GM12878 (cell line): Measurements from ENCODE around the gene KLHL22. TPM values are rescaled to one million over a fixed set of nuclear protein-coding genes. Genes with fewer than 3 reads are reported as not detected.

Experiments
- ATAC-seq: fragments of 200-7000 bp; cut with Tn5 transposase; 3 replicates; pipeline ENCODE4 v1.9.1; 2020; ENCODE audit warnings: mild to moderate bottlenecking, moderate library complexity
- BruUV-seq: library from RNA; stranded (reverse); fragments of 400-500 nt; replicated peaks from 2 replicates; lab custom pipeline; 2021; lab: Mats Ljungman, UMichigan
- CTCF ChIA-PET: fragments of 300-600 bp; sonication (Branson Sonifier 250); formaldehyde crosslinking; extraction: SDS; loops from one replicate; lab custom pipeline; 2021; ENCODE audit warnings: inconsistent platforms; lab: Yijun Ruan, JAX
- POLR2A ChIA-PET: fragments of 350-600 bp; formaldehyde crosslinking; extraction: SDS; loops from one replicate; lab custom pipeline; 2021; ENCODE audit warnings: inconsistent platforms; lab: Charles Lee
- RAD21 ChIA-PET: fragments of 300-600 bp; sonication (Branson Sonifier 250); formaldehyde crosslinking; loops from one replicate; lab custom pipeline; 2023; ENCODE audit warnings: antibody characterized with exemption; ENCODE audit not compliant: unreplicated experiment; lab: Charles Lee
- SMC1A ChIA-PET: fragments of 300-600 bp; sonication (Branson Sonifier 250); formaldehyde crosslinking; loops from one replicate; lab custom pipeline; 2023; ENCODE audit not compliant: unreplicated experiment, uncharacterized antibody; lab: Charles Lee
- DNase-seq: peaks from one replicate; pipeline ENCODE4 v3.0.0-alpha.2; 2011; ENCODE audit warnings: low read depth, low spot score
- FAIRE-seq: peaks from 3 replicates; lab custom pipeline; 2011; peaks lifted over from hg19 to GRCh38; lab: Jason Lieb, UNC
- H2AFZ ChIP-seq: 2 replicates; pipeline ENCODE4 v1.6.0; 2011; ENCODE audit warnings: low read depth, low read length, control low read depth; ENCODE audit not compliant: control insufficient read depth
- H3K27ac ChIP-seq: 2 replicates; pipeline ENCODE4 v1.5.1; 2011; ENCODE audit warnings: control low read depth; ENCODE audit not compliant: control insufficient read depth, insufficient read depth
- H3K27me3 ChIP-seq, 2 experiments: replicated peaks in 1 of 2; 2 replicates each; pipeline versions ENCODE4 v1.6.0 to v1.6.1; 2011; ENCODE audit warnings: low read length in 1 of 2; ENCODE audit not compliant: control insufficient read depth in 2 of 2, insufficient read depth in 2 of 2
- H3K36me3 ChIP-seq, 2 experiments: 2 replicates each; pipeline ENCODE4 v1.5.1; 2011; ENCODE audit warnings: low read length in 1 of 2; ENCODE audit not compliant: control insufficient read depth in 2 of 2, insufficient read depth in 2 of 2
- H3K4me1 ChIP-seq: 2 replicates; pipeline ENCODE4 v1.6.1; 2011; ENCODE audit warnings: mild to moderate bottlenecking, low read length, moderate library complexity, mixed read lengths; ENCODE audit not compliant: control insufficient read depth, insufficient read depth
- H3K4me2 ChIP-seq: 2 replicates; pipeline ENCODE4 v1.6.0; 2011; ENCODE audit warnings: control low read depth; ENCODE audit not compliant: control insufficient read depth, insufficient read depth
- H3K4me3 ChIP-seq: fragments of 200-600 bp; sonication (generic); 2 replicates; pipeline ENCODE4 v1.5.1; 2016
- H3K79me2 ChIP-seq: 2 replicates; pipeline ENCODE4 v1.6.0; 2011; ENCODE audit warnings: low read length; ENCODE audit not compliant: control insufficient read depth, insufficient read depth
- H3K9ac ChIP-seq: 2 replicates; pipeline ENCODE4 v1.8.0; 2011; ENCODE audit warnings: low read length, control low read depth, mixed read lengths; ENCODE audit not compliant: control insufficient read depth, insufficient read depth
- H3K9me3 ChIP-seq: replicated peaks from 3 replicates; pipeline ENCODE4 v1.5.1; 2011; ENCODE audit warnings: mild to moderate bottlenecking, low read length; ENCODE audit not compliant: control insufficient read depth, insufficient read depth
- H4K20me1 ChIP-seq: 2 replicates; pipeline ENCODE4 v1.6.0; 2011; ENCODE audit not compliant: control insufficient read depth, insufficient read depth
- CBFB ChIP-seq: IDR thresholded peaks from 2 replicates; pipeline ENCODE4 v1.6.1; 2016; ENCODE audit warnings: antibody characterized with exemption, low read depth
- HCFC1 ChIP-seq: fragments of 150-350 bp; IDR thresholded peaks from 2 replicates; pipeline ENCODE4 v1.6.1; 2014; ENCODE audit warnings: low read length
- KLF5 ChIP-seq: fragments of 450-650 bp; IDR thresholded peaks from 2 replicates; pipeline ENCODE4 v1.6.1; 2014; ENCODE audit warnings: mild to moderate bottlenecking; ENCODE audit not compliant: partially characterized antibody
- PAX5 ChIP-seq: IDR thresholded peaks from 2 replicates; pipeline ENCODE4 v1.6.1; 2011; ENCODE audit warnings: low read depth, low read length, borderline replicate concordance
- TCF12 ChIP-seq: IDR thresholded peaks from 2 replicates; pipeline ENCODE4 v1.6.1; 2011; ENCODE audit warnings: low read depth, mild to moderate bottlenecking, low read length
- USF1 ChIP-seq: IDR thresholded peaks from 2 replicates; pipeline ENCODE4 v1.6.1; 2011; ENCODE audit warnings: borderline replicate concordance, low read depth, mild to moderate bottlenecking, moderate library complexity, mixed read lengths, low read length; ENCODE audit not compliant: insufficient read depth; ENCODE audit errors: extremely low read length
- WGBS: methylation state at CpG from one replicate; pipeline ENCODE4 v1.1.6; 2016; ENCODE audit warnings: low lambda C conversion rate; ENCODE audit not compliant: insufficient replicate concordance, insufficient coverage; ENCODE audit errors: missing lambda C conversion rate; 5-methylcytosine and 5-hydroxymethylcytosine counted together
- in situ Hi-C: fragments of 300-500 bp; cut with MboI; formaldehyde crosslinking; loops from 9 replicates; pipeline ENCODE4 v1.14.3; 2018; ENCODE audit warnings: mixed read lengths
- intact Hi-C: fragments of 100-400 bp; cut with micrococcal nuclease; formaldehyde crosslinking; loops from one replicate; pipeline ENCODE4 v1.14.2; 2022; ENCODE audit not compliant: unreplicated experiment
- polyA plus RNA-seq, 11 experiments: library from polyadenylated mRNA; depleted of rRNA in 4 of 11; unstranded in 6 of 11; stranded (reverse) in 5 of 11; fragments of >200 nt; fragmentation: Nextera tagmentation in 4 of 11; fragmentation: Illumina TruSeq in 1 of 11; extraction: Ambion mirVana in 4 of 11; extraction: Trizol in 1 of 11; gene quantifications; 1 replicate in 1 of 11; 2 replicates in 10 of 11; pipeline versions ENCODE4 v1.2.1 to v1.2.3, GENCODE V29; 2011 to 2016; ENCODE audit warnings: inconsistent platforms in 2 of 11, missing spikeins in 2 of 11, low read depth in 1 of 11
- total RNA-seq, 4 experiments: library from RNA; depleted of rRNA in 3 of 4; stranded (reverse); fragments of >200 nt in 3 of 4; fragmentation: Illumina TruSeq in 1 of 4; extraction: Trizol in 1 of 4; gene quantifications; 2 replicates each; pipeline versions ENCODE4 v1.2.1 to v1.2.3, GENCODE V29; 2013 to 2021

KLHL22 gene
- total and polyA plus RNA-seq, 10 of the 15 experiments (the other 5 are each of a cell fraction or from before 2014, with no cell fraction given), result 0.06 to 22.1 (median 14.2) TPM

DNA sequence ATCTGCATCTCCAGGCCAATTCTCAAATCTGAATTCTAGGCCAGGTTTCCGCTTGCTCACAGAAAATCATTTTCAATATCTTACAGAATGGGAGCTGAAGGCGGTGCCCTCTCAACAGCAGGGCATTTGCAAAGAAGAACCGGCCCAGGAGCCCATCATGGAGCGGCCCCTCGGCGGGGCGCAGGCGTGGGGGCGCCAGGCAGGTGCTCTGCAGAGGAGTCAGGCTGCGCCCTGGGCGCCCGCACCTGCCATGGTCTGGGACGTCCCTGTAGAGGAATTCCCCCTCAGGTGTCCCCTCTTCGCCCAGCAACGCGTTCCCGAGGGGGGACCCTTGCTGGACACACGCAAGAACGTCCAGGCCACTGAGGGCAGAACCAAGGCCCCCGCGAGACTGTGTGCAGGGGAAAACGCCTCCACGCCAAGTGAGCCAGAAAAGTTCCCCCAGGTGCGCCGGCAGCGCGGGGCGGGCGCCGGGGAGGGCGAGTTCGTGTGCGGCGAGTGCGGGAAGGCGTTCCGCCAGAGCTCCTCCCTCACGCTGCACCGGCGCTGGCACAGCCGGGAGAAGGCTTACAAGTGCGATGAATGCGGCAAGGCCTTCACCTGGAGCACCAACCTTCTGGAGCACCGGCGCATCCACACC lies 90.2 kb downstream of the KLHL22 start:
- no peak for TF ChIP-seq HCFC1
- H3K4me2 ChIP-seq, result no peak overlapping the region
- no peaks in the 10 kb centered on the region; a peak in 1 of 4 replicates for H3K27me3 ChIP-seq
- POLR2A ChIA-PET, result no interaction called here
- no peaks in the 10 kb centered on the region for H4K20me1 ChIP-seq
- SMC1A ChIA-PET, result no interaction called here
- no peak overlapping the region for H3K4me3 ChIP-seq
- CTCF ChIA-PET, result no interaction called here
- H3K36me3 ChIP-seq, result peaks cover 0 to 6% of the 10 kb centered on the region in 2 experiments; a peak in 3 of 4 replicates
- H3K9me3 ChIP-seq, result no peaks in the 10 kb centered on the region
- no TSS peak for BruUV-seq
- no peak overlapping the region for H2AFZ ChIP-seq
- no peaks in the 10 kb centered on the region for H3K4me1 ChIP-seq
- no peaks in the 10 kb centered on the region for H3K79me2 ChIP-seq
- 97% methylated on average over 37 of the region's 45 CpGs for WGBS
- H3K27ac ChIP-seq, result no peak overlapping the region
- intact Hi-C loops (no loop called here), in situ Hi-C loops (no loop called here)
- RAD21 ChIA-PET, result no interaction called here
- H3K9ac ChIP-seq, result no peak overlapping the region
- no peak for ATAC-seq
- no peak for FAIRE-seq
- no peak for DNase-seq

DNA sequence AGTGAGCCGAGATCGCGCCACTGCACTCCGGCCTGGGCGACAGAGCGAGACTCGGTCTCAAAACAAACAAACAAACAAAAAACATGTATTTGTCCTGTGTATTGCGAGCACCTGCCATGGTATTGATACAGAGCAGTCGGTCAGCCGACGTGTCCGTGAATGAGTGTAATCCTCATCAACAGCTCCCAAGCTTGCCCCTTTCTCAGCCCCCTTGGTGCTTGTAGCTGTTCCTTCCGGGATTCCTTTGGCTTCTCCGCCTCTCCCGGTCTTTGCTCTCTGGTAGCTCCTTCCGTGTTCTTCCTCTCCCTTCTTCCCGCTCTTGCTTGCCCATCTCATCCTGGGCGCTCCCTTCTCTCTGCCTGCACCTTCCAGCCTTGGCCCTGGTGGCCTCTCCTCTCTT lies 90.7 kb downstream of the KLHL22 start:
- Histone ChIP-seq H3K4me2 (no peak overlapping the region), H3K4me1 (no peaks in the 10 kb centered on the region), H3K9me3 (no peaks in the 10 kb centered on the region), H3K27me3 (no peaks in the 10 kb centered on the region; a peak in 1 of 4 replicates), H4K20me1 (no peaks in the 10 kb centered on the region), H3K27ac (no peak overlapping the region), H3K79me2 (no peaks in the 10 kb centered on the region), H2AFZ (no peak overlapping the region), H3K4me3 (no peak overlapping the region), H3K9ac (no peak overlapping the region), H3K36me3 (peaks cover 0 to 6% of the 10 kb centered on the region in 2 experiments; a peak in 3 of 4 replicates)
- FAIRE-seq, result no peak
- intact Hi-C loops, result no loop called here
- in situ Hi-C loops, result no loop called here
- ChIA-PET CTCF (interaction anchor here (0.5 kb wide), 1 partner anchor 63 kb away, joined by 3 read pairs; no protein-coding TSS in a partner anchor), RAD21 (no interaction called here), POLR2A (no interaction called here), SMC1A (interaction anchor here (0.6 kb wide), 1 partner anchor 39 kb away, joined by 3 read pairs; no protein-coding TSS in a partner anchor)
- WGBS, result 96% methylated on average over 18 of the region's 18 CpGs
- no peak for DNase-seq
- ATAC-seq, result no peak
- no TSS peak for BruUV-seq
- no peak for TF ChIP-seq USF1
- TF ChIP-seq CBFB, result no peak
- no peak for TF ChIP-seq TCF12
- no peak for TF ChIP-seq KLF5
- no peak for TF ChIP-seq PAX5
